TTC549 (cell line): ENCODE results near the gene MEPCE.
A peak's percentile ranks its signal among the peaks of the same experiment; 100 is the strongest.
"Not testable (repeated sequence)": the region's sequence is repeated elsewhere in the genome, so short reads cannot be mapped to it uniquely, and the experiment has no call there.

Experiments
- FAIRE-seq: peaks from 2 replicates; lab custom pipeline; 2012; peaks lifted over from hg19 to GRCh38; lab: Jason Lieb, UNC

The MEPCE gene, protein sequence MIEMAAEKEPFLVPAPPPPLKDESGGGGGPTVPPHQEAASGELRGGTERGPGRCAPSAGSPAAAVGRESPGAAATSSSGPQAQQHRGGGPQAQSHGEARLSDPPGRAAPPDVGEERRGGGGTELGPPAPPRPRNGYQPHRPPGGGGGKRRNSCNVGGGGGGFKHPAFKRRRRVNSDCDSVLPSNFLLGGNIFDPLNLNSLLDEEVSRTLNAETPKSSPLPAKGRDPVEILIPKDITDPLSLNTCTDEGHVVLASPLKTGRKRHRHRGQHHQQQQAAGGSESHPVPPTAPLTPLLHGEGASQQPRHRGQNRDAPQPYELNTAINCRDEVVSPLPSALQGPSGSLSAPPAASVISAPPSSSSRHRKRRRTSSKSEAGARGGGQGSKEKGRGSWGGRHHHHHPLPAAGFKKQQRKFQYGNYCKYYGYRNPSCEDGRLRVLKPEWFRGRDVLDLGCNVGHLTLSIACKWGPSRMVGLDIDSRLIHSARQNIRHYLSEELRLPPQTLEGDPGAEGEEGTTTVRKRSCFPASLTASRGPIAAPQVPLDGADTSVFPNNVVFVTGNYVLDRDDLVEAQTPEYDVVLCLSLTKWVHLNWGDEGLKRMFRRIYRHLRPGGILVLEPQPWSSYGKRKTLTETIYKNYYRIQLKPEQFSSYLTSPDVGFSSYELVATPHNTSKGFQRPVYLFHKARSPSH

DNA sequence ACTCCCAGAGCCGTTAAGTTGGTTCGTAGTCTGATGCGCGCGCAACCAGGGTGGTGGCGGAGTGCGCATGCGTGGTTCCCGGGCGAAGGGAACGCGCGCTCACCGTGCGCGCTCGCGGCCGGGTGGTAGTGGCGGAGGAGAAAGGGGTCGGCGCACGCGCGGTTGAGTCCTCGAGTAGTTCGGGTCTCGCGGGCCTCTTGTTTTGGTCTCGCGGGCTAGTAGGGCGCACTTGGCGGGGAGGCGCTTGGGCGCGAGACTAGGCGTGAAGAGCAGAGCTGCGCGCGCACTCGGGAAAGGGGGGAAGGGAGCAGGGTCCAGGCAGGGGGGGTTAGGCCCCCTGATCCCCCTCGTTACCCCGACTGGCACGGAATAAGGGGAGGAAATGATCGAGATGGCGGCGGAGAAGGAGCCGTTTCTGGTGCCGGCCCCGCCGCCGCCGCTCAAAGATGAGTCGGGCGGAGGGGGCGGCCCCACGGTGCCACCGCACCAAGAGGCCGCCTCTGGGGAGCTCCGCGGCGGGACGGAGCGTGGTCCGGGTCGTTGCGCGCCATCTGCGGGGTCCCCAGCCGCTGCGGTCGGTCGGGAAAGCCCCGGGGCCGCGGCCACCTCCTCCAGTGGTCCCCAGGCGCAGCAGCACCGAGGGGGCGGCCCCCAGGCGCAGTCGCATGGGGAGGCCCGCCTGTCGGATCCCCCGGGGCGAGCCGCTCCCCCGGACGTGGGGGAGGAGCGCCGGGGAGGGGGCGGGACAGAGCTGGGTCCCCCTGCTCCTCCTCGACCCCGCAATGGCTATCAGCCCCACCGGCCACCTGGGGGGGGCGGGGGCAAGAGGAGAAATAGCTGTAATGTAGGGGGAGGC, at the start of gene MEPCE:
Gene MEPCE, plus strand, starts transcription at position 195 of the 856 bp plus-strand sequence. Its CDS starts 188 bp downstream, at position 383.
- FAIRE-seq: peak; percentile 58

DNA sequence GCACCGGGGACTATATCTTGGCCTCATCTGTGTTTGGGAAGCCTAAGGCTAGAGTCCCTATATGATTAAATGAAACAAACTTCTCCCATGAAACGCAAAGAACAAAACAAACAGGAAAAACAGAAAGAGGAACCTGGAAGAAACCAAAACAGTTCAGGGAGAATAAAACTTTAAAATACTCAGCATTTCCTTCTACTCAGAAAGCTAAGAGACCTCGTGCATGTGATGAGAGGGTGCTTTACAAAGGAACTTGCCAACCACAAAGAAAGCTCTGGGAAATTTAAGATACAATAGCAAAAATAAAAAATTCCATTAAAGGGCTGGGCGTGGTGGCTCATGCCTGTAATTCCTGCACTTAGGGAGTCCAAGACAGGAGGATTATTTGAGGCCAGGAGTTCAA, 49.4 kb upstream of the MEPCE start:
- no peak for FAIRE-seq

DNA sequence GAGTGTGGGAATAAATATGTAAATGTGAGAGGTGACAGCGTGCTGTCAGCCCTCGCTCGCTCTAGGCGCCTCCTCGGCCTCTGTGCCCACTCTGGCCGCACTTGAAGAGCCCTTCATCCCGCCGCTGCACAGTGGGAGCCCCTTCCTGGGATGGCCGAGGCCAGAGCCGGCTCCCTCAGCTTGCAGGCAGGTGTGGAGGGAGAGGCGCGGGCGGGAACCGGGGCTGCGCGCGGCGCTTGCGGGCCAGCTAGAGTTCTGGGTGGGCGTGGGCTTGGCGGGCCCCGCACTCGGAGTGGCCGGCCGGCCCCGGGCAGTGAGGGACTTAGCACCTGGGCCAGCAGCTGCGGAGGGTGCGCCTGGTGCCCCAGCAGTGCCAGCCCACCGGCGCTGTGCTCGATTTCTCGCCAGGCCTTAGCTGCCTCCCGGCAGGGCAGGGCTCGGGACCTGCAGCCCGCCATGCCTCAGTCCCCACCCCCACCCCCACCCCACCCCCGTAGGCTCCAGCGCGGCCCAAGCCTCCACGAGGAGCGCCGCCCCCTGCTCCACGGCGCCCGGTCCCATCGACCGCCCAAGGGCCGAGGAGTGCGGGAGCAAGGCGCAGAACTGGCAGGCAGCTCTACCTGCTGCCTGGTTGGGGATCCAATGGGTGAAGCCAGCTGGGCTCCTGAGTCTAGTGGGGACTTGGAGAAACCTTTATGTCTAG, 47.9 kb upstream of the MEPCE start:
- not testable (repeated sequence) for FAIRE-seq

DNA sequence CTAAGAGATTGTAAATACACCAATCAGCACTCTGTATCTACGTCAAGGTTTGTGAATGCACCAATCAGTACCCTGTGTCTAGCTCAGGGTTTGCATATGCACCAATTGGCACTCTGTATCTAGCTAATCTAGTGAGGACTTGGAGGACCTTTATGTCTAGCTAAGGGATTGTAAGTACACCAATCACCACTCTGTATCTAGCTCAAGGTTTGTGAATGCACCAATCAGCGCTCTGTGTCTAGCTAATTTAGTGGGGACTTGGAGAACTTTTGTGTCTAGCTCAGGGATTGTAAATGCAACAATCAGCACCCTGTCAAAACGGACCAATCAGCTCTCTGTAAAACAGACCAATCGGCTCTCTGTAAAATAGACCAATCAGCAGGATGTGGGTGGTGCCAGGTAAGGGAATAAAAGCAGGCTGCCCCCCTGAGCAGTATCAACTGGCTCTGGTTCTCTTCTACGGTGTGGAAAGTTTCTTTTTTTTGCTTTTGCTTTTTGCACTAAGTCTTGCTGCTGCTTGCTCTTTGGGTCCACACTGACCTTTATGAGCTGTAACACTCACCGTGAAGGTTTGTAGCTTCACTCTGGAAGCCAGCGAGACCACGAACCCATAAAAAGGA, 47.3 kb upstream of the MEPCE start:
- not testable (repeated sequence) for FAIRE-seq

DNA sequence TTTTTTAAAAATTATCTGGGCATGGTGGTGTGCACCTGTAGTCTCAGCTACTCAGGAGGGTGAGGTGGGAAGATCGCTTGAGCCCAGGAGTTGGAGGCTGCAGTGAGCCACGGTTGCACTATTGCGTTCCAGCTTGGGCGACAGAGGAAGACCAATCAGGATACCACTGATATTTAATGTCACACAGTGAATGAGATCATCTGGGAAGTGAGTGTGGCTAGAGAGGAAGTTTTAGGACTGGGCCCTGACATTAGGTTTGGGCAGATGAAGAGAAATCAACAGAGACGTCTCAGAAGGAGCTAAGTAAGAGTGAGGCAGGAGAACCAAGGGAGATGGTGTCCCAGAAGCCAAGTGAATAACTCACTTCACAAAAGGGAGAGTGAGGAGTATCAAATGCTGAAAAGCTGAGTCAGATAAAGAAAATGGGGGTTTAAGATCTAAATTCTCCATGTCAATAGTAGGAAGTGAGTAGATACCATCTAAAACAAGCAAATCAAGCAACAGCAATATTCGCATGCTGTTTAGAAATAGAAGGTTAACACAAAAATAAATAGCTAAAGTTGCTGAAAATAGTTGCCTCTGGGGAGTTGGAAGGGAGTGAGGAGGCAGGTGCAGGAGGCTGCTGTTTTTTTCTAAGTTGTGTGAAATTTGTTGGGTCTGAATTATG, 44.9 kb upstream of the MEPCE start:
- no peak for FAIRE-seq

DNA sequence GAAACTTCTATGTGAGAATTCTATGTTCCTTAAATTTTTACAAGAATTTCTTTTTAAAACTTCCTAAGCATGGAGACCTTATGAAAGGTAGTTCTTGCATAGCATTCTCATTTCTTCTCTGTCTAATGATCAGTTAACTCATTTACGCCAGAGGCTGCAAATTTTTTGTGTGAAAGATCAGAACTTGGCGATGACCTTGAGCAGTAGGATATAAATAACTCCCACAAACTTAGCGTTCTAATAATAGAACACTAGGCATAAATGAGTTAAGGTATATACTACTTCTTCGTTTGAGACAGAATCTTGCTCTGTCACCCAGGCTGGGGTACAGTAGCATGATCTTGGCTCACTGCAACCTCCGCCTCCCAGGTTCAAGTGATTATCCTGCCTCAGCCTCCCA, 42.7 kb upstream of the MEPCE start:
- no peak for FAIRE-seq

DNA sequence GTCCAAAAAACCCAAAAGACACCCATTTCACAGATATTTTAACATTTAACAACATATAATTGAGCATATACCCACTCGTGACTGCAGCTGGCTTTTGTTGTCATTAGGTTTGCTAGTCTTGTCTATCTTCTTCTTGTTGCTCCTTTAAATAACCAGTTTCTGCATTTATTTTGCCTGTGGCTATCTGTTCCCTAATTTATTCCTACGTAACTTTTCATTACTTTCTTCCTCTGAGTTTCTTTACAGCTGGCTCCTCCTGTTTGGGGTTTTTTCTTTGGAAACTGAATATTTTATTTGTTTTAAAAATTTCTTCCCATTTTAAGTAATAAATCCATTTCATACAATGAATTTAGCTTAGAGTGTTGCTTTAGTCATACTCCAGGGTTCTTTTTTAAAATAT, 41.9 kb upstream of the MEPCE start:
- no peak for FAIRE-seq

DNA sequence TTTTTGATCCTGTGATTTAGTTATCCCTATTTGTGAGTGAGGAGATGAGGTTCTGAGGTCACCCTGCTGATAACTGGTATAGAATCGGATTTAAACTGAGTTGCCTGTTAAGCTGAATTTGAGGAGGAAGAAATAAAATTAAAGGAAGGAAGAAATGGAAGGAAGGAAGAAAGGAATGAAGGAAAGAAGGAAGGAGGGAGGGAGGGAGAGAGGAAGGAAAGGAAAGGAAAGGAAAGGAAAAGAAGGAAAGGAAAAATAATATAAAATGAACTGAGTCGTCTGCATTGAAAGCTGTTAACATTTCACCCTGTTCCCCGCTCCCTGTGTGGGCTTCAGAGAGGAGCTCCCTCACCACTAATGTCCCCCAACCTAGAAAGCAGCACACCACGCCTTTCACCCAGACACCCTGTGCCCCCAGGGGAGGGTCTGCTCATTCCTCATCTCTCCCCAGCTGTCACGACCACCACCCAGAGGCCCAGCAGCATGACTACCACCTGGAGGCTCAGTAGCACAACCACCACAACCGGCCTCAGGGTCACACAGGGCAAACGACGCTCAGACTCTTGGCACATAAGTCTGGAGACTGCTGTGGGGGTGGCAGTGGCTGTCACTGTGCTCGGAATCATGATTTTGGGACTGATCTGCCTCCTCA, 40.1 kb upstream of the MEPCE start:
- no peak for FAIRE-seq

DNA sequence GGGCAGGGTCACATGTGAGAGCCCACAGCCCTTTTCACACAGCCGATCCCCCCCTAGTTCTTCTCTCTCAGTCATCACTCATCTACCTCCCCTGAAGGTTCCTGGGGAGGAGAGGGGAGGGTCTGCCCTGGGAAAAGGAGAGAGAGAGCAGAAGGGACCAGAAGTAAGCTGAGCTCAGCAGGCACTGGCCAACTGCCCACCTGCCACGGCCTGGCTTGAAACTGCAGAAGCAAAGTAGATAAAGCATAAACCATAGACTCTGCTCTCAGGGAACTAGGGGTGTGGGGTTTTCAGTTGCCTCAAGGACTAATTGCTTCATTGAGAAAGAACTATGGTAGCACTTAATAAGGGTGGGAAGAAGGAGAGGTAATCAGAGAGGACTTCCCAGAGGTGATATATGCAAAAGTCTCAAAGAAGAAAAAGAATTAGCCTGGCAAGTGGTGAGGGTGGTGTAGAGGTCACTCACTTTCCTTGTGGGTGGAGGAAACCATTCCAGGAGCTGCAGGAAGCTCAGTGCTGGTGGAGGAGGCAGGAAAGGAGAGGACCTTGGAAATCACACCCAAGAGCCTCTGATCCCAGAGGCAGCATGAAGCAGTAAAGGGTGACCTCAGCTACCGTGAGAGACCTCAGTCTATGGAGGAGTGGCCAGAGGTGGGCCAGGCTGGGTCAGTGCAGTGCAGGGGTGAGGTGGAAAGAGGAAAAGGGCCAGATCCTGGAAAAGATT, 39.2 kb upstream of the MEPCE start:
- no peak for FAIRE-seq

DNA sequence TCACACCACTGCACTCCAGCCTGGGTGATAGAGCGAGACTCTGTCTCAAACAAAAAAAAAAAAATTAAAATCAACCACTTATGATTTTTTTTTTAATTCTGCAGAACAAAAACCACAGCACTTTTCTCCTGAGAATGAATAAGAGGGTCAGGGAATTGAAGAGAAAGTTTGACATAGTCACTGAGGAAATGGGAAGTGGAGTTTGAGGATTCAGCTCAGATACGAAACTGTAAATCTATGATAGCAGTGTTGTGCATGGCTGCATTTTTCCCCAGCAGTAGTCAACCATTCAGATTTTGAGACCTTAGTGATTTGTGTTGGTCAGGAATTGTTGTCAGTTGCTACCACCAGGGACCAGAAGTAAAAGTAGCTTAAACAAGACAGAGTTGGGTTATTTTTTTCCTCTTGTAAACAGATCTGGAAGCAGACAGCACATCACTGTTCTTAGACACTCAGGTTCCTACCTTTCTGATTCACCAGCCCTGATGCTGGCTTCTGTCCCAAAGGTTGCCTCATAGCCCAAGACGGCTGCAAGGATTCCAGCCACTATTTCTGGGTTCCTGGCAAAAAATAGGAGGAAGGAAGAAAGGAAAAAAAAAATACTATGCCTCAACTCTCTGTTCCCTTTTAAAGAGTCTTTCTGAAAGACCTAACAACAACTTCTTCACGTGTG, 36.3 kb upstream of the MEPCE start:
- FAIRE-seq: no peak

DNA sequence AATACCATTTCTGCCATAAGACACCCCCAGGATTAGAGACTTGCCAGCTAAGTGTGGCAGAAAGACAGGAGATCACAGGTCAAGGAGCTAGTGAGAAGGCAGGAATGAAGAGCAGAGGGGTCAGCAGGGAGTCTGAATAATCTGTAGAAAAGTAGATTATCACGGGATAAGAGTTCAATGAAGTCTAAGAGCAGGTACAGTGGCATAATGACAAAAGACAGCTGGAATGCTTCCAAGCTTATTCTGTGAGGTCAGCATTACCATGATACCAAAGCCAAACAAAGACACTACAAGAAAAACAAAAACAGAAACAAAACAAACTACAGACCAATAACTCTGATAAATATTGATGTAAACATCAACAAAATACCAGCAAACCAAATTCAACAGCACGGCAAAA, 35.6 kb upstream of the MEPCE start:
- FAIRE-seq: no peak

DNA sequence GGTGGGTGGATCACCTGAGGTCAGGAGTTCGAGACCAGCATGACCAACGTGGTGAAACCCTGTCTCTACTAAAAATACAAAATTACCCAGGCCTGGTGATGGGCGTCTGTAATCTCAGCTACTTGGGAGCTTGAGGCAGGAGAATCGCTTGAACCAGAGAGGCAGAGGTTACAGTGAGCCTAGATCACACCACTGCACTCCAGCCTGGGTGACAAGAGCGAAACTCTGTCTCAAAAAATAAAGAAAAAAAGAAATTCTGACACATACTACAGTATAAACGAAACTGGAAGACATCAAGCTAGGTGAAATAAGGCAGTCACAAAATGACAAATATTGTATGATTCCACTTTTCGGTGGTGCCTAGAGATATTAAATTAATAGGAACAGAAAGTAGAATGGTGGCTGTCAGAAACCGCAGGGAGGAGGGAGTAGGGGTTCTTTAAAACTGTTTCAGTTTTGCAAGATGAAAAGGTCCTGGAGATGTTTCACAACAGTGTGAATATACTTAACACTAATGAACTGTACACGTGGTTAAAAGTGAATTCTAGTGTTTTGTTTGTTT, 33.1 kb upstream of the MEPCE start:
- no peak for FAIRE-seq

DNA sequence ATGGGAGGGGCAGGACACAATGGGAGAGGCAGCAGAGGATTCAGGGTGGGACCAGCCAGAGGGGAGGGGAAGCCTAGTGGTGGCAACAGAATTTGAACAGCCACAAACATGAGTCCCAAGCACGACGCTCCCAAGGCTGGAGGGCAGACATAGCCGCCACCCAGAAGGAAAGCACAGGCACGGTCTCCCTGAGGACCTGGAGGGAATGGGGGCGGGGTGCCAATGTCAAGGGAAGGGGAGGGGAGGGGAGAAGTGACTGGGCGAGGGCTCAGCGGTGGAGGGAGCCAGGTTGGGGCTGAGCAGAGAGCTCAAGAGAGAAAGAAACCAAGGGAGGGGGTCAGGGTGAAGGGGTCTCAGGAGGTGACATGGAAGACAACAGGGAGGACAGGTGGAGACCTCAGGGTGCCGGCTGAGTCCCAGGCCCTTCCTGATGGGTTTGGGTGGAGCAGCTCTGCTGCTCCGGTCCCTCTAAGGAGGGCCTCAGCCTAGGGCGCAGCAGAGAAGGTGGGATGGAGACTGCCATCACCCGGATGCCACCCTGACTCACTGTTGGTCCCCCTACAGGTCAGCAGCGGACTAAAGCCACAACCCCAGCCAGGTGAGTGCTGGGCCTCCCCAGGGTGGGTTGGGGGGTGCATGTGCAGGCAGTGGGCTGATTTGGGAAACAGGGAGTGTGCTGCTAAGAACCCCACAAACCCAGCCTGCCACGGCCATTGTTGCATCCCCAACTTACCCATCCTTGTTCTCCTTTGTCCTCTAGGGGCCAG, 32.1 kb upstream of the MEPCE start:
- FAIRE-seq: no peak

DNA sequence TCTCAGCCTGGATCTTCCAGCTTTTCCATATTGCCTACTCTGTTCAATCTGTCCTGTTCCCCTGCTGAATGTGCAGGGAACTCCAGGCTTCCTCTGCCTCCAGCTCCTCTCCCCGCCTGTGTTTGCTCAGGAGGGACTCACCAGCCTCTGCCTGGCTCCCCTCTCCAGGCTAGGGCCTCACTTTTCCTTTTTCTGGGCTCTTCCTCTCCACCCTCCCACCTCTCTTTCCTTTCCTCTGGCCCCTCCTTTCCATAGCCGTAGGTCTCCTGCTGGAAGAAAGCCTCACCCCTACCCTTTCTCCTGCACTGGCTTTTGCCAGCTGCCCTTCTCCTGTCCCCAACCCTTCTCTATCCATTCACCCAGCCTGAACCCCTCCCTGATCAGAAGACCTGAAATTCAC, 31.4 kb upstream of the MEPCE start:
- FAIRE-seq: no peak

DNA sequence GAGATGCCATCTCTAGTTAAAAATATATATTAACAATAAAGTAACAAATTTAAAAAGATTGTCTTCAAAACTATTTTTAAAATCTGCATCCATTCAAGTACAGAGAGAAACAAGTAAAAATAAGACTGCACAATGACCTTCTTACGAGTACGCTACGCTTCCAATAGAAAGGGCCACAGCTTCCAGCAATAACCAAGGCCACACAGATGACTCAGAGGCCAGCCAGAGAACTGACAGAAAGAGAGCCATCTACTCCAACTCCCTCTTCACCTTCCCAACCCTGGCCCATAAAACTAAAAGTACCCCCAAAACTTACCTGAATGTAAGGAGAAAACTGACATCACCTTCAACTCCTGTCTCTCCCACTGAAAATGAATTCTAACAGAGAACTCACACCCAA, 29.6 kb upstream of the MEPCE start:
- FAIRE-seq: no peak

DNA sequence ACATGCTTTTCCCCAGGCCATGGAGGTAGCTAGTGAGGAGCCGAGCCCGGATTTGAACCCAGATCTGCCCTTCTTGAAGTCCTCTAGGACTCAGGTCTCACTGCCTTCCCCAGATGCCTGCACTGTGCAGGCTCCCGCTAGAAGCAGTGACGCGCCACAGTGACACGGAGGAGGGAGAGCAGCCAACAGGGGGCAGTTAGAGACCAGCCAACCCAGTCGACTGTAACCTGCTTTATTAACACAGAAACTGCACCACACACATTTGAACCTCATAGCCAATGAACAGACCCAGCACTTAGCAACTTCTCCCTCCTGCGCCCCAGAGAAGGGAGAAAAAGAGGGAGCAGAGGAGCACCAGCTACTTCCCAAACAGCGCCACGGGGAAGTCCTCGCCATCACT, 29.0 kb upstream of the MEPCE start:
- no peak for FAIRE-seq

DNA sequence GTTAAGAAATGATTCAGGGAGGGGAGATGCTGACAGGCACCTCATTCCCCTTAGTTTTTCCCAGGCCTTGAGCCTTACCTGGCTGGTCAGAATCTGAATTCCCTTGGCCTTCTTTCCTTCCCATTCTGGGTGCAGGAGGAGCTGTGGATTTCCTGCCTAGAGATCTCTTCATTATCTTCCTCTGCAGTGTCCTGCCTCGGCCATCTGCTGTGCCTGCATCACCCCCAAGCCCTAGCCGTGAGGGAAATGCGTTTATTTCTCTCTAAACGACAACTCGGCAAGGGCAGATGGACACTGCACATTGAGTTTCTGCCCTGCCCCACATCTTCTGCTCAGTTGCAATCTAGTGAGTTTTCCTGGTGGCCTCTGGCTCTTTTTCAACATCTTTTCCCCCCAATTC, 27.8 kb upstream of the MEPCE start:
- no peak for FAIRE-seq

DNA sequence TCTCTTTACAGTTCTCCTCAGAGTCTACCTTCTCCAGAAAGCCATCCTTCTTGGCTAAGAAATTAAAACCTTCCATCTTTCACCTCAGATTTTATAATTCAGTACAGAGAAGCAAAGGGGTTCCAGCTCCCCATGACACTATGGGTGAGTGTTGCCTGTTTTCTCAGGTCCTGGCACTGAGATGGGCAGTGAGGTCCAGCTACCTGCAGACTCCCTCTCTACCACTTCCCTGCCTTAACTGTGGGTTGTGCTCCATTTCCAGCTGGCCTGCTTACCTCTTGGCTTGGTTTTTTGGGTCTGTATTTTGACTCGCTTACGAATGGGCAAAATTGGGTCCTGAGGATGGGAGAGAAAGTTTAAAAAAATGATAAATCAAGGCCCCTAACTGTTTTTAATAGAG, 27.4 kb upstream of the MEPCE start:
- no peak for FAIRE-seq
